Choroid plexus epithelial cell (primary cell): ENCODE measurements around the gene CAPN11.

Experiments used
- DNase-seq: peaks from one replicate; pipeline ENCODE4 v3.0.0-alpha.2; 2010; ENCODE audit warnings: low read depth
- H3K4me3 ChIP-seq: 2 replicates; pipeline ENCODE4 v1.5.1; 2011; ENCODE audit warnings: low read depth, mild to moderate bottlenecking, control low read depth, low read length, moderate library complexity
- TF ChIP-seq, protein P1 (sequence below): conservative IDR thresholded peaks from 2 replicates; pipeline ENCODE4 v1.5.1; 2011; ENCODE audit warnings: low read depth, mild to moderate bottlenecking, control low read depth, inconsistent platforms, low read length, moderate library complexity

Gene CAPN11

DNA sequence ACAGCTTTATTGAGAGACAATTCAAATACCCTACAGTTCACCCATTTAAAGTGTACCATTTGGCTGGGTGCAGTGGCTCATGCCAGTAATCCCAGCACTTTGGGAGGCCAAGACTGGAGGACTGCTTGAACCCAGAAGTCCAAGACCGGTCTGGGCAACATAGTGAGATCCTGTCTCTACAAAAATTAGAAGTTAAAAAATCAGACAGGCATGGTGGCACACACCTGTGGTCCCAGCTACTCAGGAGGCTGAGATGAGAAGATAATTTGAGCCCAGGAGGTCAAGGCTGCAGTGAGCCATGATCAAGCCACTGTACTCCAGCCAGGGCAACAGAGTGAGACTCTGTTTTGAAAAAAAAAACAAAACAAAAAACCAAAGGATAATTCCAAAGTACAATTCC is 8.9 kb downstream of the CAPN11 start:
- no peak overlapping the region for H3K4me3 ChIP-seq
- no peak for DNase-seq
- TF ChIP-seq, protein P1, sequence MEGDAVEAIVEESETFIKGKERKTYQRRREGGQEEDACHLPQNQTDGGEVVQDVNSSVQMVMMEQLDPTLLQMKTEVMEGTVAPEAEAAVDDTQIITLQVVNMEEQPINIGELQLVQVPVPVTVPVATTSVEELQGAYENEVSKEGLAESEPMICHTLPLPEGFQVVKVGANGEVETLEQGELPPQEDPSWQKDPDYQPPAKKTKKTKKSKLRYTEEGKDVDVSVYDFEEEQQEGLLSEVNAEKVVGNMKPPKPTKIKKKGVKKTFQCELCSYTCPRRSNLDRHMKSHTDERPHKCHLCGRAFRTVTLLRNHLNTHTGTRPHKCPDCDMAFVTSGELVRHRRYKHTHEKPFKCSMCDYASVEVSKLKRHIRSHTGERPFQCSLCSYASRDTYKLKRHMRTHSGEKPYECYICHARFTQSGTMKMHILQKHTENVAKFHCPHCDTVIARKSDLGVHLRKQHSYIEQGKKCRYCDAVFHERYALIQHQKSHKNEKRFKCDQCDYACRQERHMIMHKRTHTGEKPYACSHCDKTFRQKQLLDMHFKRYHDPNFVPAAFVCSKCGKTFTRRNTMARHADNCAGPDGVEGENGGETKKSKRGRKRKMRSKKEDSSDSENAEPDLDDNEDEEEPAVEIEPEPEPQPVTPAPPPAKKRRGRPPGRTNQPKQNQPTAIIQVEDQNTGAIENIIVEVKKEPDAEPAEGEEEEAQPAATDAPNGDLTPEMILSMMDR: no peak

DNA sequence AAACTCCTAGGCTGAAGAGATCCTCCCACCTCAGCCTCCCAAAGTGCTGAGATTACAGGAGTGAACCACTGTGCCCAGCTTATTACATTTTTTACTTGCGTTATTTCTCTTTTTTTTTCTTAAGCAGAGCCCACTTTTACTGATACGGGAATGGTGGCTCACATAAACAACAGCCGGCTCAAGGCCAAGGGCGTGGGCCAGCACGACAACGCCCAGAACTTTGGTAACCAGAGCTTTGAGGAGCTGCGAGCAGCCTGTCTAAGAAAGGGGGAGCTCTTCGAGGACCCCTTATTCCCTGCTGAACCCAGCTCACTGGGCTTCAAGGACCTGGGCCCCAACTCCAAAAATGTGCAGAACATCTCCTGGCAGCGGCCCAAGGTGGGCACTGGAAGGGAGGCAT is 10.5 kb downstream of the CAPN11 start:
- H3K4me3 ChIP-seq: no peak overlapping the region
- TF ChIP-seq, protein P1: no peak
- DNase-seq: no peak

DNA sequence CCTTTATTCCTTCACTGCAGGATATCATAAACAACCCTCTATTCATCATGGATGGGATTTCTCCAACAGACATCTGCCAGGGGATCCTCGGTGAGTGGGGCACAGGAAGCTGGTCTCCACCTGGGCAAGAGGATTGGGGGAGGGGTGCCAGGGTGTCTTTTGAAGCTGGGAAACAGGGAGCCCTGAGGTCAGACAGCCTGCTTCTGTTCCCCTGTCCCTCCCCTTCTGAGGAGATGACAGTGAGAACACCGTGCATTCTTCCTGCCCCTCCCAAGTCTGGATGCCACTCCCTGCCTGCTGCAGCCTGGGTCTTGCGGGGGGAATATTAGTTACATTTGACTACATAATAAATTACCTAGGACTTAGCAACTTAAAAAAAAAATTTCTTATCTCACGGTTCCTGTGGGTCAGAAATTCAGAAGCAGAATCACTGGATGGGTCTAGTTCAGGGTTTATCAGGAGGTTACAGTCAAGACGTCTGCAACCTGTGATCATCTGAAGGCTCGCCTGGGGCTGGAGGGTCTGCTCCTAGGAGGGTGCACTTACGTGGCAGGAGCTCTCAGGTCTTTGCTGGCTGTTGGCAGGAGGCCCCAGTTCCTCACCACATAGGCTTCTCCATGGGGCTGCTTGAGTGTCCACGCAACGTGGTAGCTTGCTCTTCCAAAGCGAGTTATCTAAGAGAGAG is 11.4 kb downstream of the CAPN11 start:
- TF ChIP-seq, protein P1: no peak
- H3K4me3 ChIP-seq: no peak overlapping the region

DNA sequence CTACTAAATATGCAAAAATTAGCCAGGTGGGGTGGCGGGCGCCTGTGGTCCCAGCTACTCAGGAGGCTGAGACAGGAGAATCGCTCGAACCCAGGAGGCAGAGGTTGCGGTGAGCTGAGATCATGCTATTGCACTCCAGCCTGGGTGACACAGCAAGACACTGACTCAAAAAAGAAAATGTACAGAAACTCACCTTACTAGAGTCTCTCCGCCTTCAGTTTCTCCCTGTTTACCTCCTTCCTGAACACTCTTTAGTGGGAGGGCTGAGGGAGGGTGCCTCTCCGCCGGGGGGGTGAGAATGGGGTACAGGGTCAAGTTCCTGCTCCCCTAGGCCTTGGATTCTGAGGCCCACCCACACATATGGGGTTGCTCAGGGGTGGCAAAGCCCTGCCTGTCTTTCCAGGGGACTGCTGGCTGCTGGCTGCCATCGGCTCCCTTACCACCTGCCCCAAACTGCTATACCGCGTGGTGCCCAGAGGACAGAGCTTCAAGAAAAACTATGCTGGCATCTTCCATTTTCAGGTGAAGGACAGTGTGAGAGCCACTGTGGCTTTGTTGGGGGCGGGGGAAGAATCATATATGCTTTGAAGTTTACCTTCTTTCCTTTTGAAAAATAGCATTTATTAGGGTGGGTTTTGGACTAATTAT is 13.4 kb downstream of the CAPN11 start:
- TF ChIP-seq, protein P1: no peak
- DNase-seq: no peak
- no peak overlapping the region for H3K4me3 ChIP-seq

More for the DNA sequence above, 11.4 kb downstream of the CAPN11 start:
- DNase-seq: no peak

DNA sequence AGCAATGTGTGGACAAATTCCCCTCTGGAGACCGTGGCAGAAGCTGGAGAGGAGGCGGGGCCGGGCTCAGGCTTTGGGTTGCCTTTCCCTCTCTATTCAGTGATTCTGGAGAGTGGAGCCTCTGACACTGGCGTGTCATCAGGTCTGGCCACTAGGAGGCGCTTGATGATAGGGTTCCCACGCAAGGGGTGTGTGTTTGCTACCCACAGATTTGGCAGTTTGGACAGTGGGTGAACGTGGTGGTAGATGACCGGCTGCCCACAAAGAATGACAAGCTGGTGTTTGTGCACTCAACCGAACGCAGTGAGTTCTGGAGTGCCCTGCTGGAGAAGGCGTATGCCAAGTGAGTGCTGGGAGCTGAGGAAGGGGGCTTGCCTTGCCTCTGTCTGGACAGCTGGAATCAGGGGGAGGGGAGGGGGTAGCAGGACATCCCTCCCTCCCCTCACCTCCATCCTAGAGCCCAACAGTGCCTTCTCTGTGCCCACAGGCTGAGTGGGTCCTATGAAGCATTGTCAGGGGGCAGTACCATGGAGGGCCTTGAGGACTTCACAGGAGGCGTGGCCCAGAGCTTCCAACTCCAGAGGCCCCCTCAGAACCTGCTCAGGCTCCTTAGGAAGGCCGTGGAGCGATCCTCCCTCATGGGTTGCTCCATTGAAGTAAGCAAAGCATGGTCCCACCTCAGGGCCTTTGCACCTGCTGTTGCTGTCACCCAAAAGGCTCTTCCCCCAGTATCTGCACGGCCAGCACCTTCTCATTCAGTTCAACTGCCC is 14.3 kb downstream of the CAPN11 start:
- peak; percentile 78 for DNase-seq
- TF ChIP-seq, protein P1: peak; percentile 97

DNA sequence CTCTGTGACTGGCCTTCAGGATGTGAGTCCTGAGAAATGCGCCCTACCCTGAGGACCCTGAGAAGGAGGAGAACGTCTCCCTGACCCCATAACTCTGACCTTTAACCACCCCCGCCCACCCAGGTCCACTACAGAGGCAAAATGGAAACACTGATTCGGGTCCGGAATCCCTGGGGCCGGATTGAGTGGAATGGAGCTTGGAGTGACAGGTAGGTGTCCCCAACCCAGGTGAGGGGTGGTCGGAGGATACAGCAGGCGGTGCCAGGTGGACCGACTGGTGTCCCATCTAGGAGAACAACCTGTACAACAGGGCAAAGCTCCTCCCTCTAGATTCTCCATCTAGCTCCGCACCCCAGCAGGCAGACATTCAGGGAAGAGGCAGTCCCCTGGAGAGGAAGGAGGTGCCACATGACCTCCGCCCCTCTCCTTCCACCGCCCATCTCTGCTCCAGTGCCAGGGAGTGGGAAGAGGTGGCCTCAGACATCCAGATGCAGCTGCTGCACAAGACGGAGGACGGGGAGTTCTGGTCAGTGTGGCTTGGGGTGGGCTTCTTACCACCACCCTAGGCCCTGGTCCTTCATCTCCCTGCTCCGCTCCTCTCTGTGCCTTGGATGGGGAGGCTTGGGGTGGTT is 17.6 kb downstream of the CAPN11 start:
- no peak overlapping the region for H3K4me3 ChIP-seq
- no peak for DNase-seq
- TF ChIP-seq, protein P1: no peak

More for the DNA sequence above, 14.3 kb downstream of the CAPN11 start:
- no peak overlapping the region for H3K4me3 ChIP-seq
